Hepatocyte (in vitro differentiated cells): Measurements from ENCODE around the gene SCRT2.

Source experiments
- CTCF ChIP-seq: fragments of 200-600 bp; sonication (generic); IDR thresholded peaks from 2 replicates; pipeline ENCODE4 v1.5.1; 2016; ENCODE audit warnings: antibody characterized with exemption, mild to moderate bottlenecking; ENCODE audit not compliant: poor library complexity
- EZH2 ChIP-seq: fragments of 200-600 bp; sonication (generic); IDR thresholded peaks from 2 replicates; pipeline ENCODE4 v1.6.1; 2016; ENCODE audit warnings: antibody characterized with exemption, mild to moderate bottlenecking, borderline replicate concordance

DNA sequence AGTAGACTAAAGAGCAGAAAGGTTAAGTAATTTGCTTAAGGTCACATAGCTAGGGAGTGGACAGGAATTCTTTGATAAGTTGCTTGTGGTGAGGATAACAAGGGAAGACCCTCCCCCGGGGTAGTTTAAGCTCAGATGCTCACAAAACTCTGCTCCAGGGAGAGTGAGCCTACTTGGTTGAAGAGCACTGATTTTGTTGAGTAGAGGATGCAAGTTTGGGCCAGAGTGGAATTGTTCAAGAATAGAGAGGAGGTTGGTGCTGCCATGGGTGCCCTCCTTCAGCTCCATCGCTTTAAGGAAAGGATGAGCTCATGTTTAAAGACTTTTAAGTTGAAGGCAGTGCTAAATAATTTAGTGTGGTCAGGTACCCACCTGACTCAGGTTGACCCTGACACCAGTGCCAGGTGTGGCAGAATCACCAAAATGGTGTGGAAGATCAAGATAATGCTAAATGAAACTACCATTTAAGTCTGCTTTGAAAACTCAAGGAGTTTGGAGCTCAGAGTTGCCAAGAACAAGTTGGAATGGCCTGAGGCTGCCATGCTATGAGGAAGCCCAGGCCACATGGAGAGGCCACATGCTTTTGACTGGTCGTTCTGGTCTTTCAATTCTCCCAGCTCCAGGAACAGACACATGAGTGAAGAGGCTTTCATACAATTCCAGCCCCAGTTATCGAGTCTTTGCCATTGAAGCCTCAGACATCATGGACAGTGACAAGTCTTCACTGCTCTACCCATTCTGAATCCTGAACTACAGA lies 57.5 kb downstream of the SCRT2 start:
- no peak for TF ChIP-seq CTCF
- TF ChIP-seq EZH2, result no peak
